Uterus (tissue), 2 donors: ENCODE measurements around the gene GALNT2.

Experiments used
- POLR2A ChIP-seq, 2 donors: fragments of 450-650 bp; IDR thresholded peaks; one replicate each; pipeline ENCODE4 v1.6.1; 2016; ENCODE audit warnings: antibody characterized with exemption in 2 of 2, mild to moderate bottlenecking in 1 of 2, moderate library complexity in 1 of 2
- TF ChIP-seq, protein P1 (sequence below), 4 experiments: fragments of 200-600 bp in 2 of 4; fragments of 450-650 bp in 2 of 4; sonication (generic) in 2 of 4; IDR thresholded peaks; one replicate each; pipeline ENCODE4 v1.5.1; 2016 to 2019; ENCODE audit warnings: antibody characterized with exemption in 4 of 4, mild to moderate bottlenecking in 2 of 4, moderate library complexity in 1 of 4

DNA sequence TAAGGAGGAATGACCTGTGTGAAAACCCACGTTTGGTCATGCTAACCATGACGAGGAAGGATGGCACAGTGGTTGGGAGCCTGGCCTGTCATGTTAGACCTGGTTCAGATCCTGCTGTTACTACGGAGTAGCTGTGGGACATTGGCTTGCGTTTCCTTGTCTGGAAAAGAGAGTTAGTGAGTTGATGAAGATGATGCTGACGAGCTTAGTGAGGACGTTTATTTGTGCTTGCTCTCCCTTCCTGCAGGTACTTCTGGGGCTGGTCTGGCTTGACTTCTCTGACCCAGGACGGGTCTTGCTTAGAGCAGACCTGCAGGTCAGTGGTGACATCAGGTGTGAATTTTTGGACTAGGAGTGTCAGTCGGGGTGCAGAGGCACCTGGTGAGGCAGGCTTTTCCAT, 14.7 kb downstream of the GALNT2 start:
- TF ChIP-seq, protein P1, sequence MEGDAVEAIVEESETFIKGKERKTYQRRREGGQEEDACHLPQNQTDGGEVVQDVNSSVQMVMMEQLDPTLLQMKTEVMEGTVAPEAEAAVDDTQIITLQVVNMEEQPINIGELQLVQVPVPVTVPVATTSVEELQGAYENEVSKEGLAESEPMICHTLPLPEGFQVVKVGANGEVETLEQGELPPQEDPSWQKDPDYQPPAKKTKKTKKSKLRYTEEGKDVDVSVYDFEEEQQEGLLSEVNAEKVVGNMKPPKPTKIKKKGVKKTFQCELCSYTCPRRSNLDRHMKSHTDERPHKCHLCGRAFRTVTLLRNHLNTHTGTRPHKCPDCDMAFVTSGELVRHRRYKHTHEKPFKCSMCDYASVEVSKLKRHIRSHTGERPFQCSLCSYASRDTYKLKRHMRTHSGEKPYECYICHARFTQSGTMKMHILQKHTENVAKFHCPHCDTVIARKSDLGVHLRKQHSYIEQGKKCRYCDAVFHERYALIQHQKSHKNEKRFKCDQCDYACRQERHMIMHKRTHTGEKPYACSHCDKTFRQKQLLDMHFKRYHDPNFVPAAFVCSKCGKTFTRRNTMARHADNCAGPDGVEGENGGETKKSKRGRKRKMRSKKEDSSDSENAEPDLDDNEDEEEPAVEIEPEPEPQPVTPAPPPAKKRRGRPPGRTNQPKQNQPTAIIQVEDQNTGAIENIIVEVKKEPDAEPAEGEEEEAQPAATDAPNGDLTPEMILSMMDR (IDR thresholded peaks at IDR 0.05) = no peak
- no peak for TF ChIP-seq POLR2A (IDR thresholded peaks at IDR 0.05)
